ENCODE data around the gene S100PBP.

DNA sequence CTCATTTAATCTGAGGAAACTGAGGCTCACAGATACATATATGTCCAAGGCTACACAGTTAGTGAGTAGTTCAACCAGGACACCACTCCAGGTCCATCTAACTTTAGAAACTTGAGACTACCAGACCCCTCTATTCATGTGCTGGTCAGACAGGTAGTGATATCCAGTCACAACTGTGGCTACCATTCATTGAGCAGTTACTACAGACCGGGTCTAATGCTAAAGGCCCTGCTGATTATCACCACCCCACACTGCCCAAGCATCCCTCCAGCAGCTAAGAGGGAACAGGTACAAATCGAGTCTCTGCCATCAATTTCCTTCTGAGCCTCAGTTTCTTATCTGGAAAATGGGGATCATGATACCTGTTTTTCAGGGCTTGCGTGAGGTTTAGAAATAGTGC, 74.2 kb downstream of the S100PBP start:
- TF ChIP-seq ARNT (IDR thresholded peaks at IDR 0.05) (no peak), HDGF (IDR thresholded peaks at IDR 0.05; ENCODE audit: borderline replicate concordance) (no peak), SUZ12 (IDR thresholded peaks at IDR 0.05) (no peak), FOXM1 (IDR thresholded peaks at IDR 0.05; ENCODE audit: borderline replicate concordance) (no peak), FOXA1 (IDR thresholded peaks at IDR 0.05) (no peak), TARDBP (IDR thresholded peaks at IDR 0.05) (no peak), ELF4 (IDR thresholded peaks at IDR 0.05) (no peak), SP1 (IDR thresholded peaks at IDR 0.05) (no peak), NFRKB (IDR thresholded peaks at IDR 0.05) (no peak), FOXK2 (IDR thresholded peaks at IDR 0.05) (no peak), ZNF384 (IDR thresholded peaks at IDR 0.05) (no peak)
- TF ChIP-seq, protein P1, sequence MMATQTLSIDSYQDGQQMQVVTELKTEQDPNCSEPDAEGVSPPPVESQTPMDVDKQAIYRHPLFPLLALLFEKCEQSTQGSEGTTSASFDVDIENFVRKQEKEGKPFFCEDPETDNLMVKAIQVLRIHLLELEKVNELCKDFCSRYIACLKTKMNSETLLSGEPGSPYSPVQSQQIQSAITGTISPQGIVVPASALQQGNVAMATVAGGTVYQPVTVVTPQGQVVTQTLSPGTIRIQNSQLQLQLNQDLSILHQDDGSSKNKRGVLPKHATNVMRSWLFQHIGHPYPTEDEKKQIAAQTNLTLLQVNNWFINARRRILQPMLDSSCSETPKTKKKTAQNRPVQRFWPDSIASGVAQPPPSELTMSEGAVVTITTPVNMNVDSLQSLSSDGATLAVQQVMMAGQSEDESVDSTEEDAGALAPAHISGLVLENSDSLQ (IDR thresholded peaks at IDR 0.05), result no peak
